ENCODE data around the gene ELP2.
"Not testable (repeated sequence)": the region's sequence is repeated elsewhere in the genome, so short reads cannot be mapped to it uniquely, and the experiment has no call there.

Gene ELP2

DNA sequence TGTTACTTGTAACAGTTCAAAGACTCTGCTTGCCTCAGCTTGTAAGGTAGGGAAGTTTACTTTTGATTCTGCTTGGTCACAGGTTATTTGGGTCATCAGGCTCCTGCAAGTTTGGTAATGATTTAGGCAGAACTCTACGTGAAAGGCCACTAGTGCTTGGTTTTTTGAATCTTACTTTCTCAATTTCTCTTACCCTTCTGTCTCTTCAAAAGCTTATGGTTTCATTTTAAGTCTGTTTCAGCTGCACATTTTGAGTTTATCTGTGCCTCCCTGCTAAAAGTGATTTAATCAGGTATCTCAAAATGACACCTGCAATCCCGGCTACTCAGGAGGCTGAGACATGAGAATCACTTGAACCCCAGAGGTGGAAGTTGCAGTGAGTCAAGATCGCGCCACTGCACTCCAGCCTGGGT lies 31.3 kb downstream of the ELP2 start:
- no peak for DNase-seq

GRCh38 chr18:36162981-36163380 lies 33.3 kb downstream of the ELP2 start:
- no peak for DNase-seq

DNA sequence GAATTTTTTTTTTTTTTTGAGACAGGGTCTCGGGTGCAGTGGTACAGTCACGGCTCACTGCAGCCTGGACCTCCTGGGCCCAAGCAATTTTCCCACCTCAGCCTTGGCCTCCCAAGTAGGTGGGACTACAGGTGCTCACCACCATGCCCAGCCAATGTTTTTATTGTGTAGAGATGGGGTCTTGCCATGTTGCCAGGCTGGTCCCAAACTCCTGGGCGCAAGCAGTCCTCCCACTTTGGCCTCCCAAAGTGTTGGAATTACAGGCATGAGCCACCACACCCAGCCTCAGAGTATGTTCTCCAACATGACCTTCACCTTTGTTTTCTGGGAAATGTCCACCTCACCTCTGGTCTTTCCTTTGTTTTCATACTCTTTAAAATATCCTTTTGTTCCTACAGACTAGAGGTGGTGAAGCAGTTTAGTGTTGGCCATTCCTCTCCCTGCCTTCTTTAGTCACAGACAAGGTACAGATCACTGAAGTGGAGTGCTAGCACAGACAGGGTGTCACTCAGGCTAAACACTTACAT lies 38.1 kb downstream of the ELP2 start:
- DNase-seq: no peak

- not testable (repeated sequence) for DNase-seq
Observed at GRCh38 chr18:36168296-36168695, 38.6 kb downstream of the ELP2 start.

- DNase-seq: no peak
Observed at GRCh38 chr18:36169938-36170337, 40.2 kb downstream of the ELP2 start.

GRCh38 chr18:36175481-36175880 lies 45.8 kb downstream of the ELP2 start:
- DNase-seq: no peak

DNA sequence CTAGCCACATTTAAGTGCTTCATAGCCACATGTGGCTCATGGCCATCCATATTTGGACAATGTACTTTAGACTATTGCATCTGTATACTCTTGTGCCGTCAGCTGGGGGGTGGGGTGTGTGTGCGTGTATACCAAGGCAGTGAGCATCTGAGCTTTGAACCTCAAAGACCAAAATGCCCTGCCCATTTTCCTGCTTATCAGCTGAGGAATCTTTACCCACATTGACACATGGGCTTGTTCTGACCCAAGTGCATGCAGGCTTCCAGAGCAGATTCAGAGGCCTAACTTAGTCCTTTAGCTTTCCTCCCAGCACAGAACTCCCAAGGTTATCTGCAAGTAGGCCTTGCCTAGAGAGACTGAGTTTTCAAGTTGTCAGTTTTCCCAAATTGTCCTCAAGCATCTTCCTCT lies 46.5 kb downstream of the ELP2 start:
- DNase-seq: no peak

- DNase-seq: no peak
Observed at GRCh38 chr18:36176711-36177110, 47.0 kb downstream of the ELP2 start.

- DNase-seq: no peak
Observed at GRCh38 chr18:36177913-36178312, 48.2 kb downstream of the ELP2 start.

DNA sequence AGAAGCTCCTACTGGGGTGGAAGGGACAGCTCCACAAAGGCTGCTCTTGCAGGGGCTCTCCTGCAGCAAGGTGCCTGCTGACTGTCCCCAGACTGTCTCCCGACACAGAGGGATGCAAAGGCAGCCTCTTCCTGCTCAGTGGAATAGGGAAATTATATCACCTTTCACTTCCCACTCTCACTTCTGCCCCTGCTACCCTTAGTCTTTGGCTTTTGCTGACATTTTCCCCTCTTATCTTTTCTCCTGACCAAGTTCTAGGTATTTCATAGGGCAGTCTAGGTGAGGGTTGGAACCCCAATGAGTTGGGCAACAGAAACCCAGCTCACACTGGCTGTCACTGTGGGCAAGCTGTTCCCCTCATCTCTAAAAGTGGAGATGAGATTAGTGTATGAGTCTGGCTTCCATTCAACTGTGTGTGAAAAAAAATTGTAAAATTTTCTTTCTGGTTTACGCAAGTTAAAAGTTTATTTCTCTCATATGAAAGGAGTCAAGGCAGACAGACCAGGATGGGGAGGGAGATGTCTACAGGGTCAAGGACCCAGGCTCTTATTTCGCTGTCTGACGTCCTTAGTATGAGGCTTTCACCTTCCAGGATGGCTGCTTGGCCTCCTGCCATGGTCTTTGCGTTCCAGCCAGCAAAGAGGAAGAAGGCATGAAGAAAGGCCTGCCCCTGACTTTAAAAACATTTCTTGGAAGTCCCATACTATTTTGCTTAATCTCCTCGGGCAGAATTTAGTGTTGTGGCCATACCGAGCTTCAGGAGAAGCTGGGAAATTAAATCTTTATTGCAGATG lies 50.1 kb downstream of the ELP2 start:
- DNase-seq: no peak

- no peak for DNase-seq
Observed at GRCh38 chr18:36181441-36181840, 51.7 kb downstream of the ELP2 start.

DNA sequence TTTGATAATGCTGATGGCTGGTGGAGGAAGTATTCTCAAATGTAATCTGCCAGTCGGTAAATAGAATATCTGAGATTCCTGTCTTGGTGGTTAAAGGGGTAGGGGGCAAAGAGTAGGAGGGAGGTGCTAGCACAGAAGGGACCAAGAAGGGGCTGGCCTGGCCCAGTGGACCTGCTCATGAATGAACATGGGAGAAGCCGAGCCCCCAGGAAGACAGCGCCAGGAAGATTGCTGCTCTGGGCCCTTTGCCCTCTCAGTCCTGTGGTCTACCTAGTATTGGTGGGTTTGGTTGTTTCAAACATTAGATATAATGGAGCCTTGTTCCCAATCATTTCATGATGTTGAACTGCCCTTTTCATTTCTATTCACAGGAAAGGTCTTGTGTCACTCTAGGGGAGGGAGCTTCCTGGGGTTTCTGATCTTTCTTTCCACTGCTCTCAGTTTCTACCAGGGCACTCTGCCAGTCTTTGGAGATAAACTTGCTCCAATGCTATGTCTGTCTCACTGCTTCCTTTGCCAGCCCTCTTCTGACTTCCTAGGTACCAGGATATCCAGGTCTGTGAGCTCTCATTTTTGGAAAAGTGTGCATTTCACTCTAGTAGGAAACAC lies 52.3 kb downstream of the ELP2 start:
- no peak for DNase-seq

GRCh38 chr18:36183033-36183432 lies 53.3 kb downstream of the ELP2 start:
- no peak for DNase-seq

GRCh38 chr18:36183987-36184386 lies 54.3 kb downstream of the ELP2 start:
- DNase-seq: no peak

GRCh38 chr18:36185157-36185556 lies 55.5 kb downstream of the ELP2 start:
- DNase-seq: no peak

- no peak for DNase-seq
Observed at GRCh38 chr18:36185901-36186460, 56.3 kb downstream of the ELP2 start.

DNA sequence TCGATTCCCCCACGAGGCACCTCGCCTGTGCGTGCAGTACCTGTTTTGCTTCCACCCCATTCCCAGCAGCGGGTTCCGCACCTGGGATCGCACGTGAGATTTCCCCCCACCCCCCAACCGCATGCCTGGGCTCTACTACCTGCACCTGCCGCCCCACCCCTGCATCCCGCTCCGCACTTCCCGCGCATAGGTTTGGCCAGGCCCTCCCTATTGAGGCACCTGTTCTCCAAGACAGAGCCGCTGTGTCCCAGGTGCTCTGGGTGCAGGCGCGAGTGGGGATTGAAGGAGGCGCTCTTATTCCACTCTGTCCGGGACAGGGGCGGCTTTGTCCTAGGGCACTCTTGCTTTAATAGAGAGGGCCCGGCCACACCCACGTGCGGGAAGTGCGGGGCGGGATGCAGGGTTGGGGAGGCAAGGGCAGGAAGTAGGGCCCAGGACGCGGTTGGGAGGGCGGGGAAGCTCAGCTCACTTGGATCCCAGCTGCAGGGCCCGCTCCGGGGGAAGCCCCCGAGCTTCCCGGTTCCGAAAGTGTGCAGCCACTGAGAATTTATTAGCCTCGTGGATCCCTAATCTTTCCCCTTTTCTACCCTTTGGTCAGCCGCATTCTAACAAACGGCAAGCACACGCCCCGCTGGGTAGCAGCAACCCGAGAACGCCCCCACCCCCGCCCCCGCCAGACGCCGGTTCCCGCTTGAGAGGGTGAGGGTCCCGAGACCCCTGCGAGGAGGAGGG lies 56.9 kb downstream of the ELP2 start:
- DNase-seq: no peak

DNA sequence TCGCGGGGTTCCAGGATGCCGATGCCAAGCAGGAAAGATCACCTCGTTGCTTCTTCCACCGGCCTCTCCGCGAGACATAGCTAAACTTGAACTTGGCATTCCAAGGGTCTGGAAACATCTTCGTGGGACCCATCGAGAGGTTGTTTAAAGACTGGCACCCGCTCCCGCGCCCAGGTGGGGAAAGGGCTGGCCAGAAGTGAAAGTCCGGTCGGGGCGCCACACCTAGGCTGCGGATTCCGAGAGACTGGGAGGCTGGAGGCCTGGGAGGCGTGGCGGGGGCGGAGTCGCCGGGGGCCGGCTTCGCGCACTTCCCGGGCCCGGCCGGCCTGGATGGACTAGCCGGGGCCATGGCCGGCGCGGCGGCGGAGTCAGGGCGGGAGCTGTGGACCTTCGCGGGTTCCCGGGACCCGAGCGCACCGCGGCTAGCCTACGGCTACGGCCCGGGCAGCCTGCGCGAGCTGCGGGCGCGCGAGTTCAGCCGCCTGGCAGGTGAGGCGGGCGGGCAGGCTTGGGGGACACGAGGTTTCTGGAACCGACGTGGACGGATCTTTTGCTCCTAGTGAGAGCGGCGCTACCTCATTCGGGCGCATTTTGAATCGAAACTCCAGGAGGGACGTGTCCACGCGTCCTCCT lies 57.6 kb downstream of the ELP2 start, which contains the start of gene MOCOS:
MOCOS (plus strand) TSS at position 305 of the 633 bp plus-strand sequence; CDS start at position 348, 43 bp downstream.
- peak; percentile 51 for DNase-seq

DNA sequence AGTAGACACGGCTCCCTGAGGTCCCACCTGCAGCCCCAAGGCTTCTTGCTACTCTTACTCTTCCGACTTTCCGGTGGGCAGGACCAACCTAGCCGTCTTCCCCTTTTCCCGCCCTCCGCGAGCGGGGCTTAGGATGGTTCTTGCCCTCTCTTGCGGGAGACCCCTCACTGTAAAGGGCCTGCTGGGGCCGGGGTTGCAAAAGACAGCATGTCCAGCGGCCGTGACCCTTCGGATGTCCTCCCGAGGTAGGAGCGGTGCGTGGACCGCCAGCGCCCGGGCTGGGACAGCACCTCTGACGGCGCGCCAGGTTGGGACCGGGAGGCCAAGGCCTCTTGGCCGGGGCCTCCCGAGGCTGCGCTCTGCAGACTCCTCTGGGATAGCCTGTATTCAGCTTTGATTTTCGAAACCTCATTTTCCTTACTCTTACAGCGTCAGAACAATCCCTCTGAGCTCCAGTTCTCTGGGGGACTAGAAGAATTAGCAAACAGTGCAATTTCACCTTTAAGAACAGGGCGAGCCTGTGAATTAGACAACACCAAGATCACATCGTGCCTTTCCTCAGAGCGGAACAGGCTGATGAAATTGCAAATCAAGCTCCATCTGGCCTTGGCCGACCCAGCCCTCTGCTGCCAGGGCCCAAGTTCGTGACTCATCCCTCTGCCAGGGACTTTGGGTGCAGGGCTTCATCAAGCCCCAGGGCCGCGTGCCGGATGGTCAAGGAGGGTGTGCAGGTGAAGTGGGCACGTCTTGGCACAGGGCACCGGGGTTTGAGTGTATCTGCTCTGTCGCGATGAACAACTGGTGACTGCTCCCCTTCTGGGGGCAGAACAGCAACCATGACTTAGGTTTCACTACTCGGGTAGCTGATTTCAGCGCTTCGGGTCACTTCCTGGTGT lies 58.4 kb downstream of the ELP2 start:
- no peak for DNase-seq

- DNase-seq: no peak
Observed at GRCh38 chr18:36188916-36189315, 59.2 kb downstream of the ELP2 start.

DNA sequence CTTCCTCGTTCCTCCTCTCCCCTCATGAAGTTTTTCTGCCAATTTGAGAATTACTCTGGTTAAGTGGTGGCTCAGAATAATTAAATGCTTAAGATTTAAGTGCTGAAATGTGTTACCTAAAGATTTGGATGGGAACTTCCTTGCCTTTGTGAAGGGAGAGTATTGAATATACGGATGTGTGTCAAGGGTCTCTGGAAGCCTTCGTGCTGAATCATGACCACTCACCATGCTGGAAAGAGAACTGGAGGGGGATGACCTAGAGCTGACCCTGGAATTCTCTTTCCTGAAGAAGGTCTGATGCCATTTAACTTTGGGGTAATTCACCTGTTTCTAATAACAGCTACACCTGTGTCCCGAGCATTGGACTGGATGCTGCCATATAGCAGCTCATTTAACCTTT lies 59.8 kb downstream of the ELP2 start:
- DNase-seq: no peak

- DNase-seq: no peak
Observed at GRCh38 chr18:36191286-36191685, 61.6 kb downstream of the ELP2 start.
